GM21825 (cell line): ENCODE data around the gene ATP6V0A4.
"Not testable (repeated sequence)": the region's sequence is repeated elsewhere in the genome, so short reads cannot be mapped to it uniquely, and the experiment has no call there.

Experiments
- ATAC-seq: cut with Tn5 transposase; IDR thresholded peaks from one replicate; pipeline ENCODE4 v1.9.1; 2021; ENCODE audit warnings: mild to moderate bottlenecking, moderate library complexity; ENCODE audit not compliant: unreplicated experiment

Gene ATP6V0A4

GRCh38 chr7:138705167-138705566, 92.8 kb downstream of the ATP6V0A4 start:
- ATAC-seq, result no peak

GRCh38 chr7:138701537-138701923, 96.5 kb downstream of the ATP6V0A4 start:
- no peak for ATAC-seq

GRCh38 chr7:138700857-138701536, 97.0 kb downstream of the ATP6V0A4 start, which contains the start of gene SVOPL:
Gene SVOPL (minus strand): TSS chr7:138701362. CDS start chr7:138679045, 22,317 bp downstream.
- no peak for ATAC-seq

GRCh38 chr7:138699661-138700060, 98.3 kb downstream of the ATP6V0A4 start:
- no peak for ATAC-seq

- no peak for ATAC-seq
Observed at GRCh38 chr7:138698281-138698680, 99.7 kb downstream of the ATP6V0A4 start.

- no peak for ATAC-seq
Observed at GRCh38 chr7:138697535-138698182, 100.3 kb downstream of the ATP6V0A4 start.

GRCh38 chr7:138695776-138696175, 102.2 kb downstream of the ATP6V0A4 start:
- not testable (repeated sequence) for ATAC-seq

GRCh38 chr7:138695106-138695505, 102.9 kb downstream of the ATP6V0A4 start:
- no peak for ATAC-seq

GRCh38 chr7:138691178-138691577, 106.8 kb downstream of the ATP6V0A4 start:
- ATAC-seq, result no peak

- no peak for ATAC-seq
Observed at GRCh38 chr7:138690495-138690894, 107.5 kb downstream of the ATP6V0A4 start.

GRCh38 chr7:138688037-138688436, 110.0 kb downstream of the ATP6V0A4 start:
- ATAC-seq, result not testable (repeated sequence)

GRCh38 chr7:138684340-138684739, 113.7 kb downstream of the ATP6V0A4 start:
- no peak for ATAC-seq

- ATAC-seq, result no peak
Observed at GRCh38 chr7:138679793-138680192, 118.2 kb downstream of the ATP6V0A4 start.

- no peak for ATAC-seq
Observed at GRCh38 chr7:138670594-138670993, 127.4 kb downstream of the ATP6V0A4 start.

GRCh38 chr7:138669364-138669763, 128.6 kb downstream of the ATP6V0A4 start:
- no peak for ATAC-seq

- ATAC-seq, result no peak
Observed at GRCh38 chr7:138668946-138669345, 129.1 kb downstream of the ATP6V0A4 start.

- ATAC-seq, result no peak
Observed at GRCh38 chr7:138668229-138668596, 129.8 kb downstream of the ATP6V0A4 start.

GRCh38 chr7:138667535-138668228, 130.3 kb downstream of the ATP6V0A4 start:
- ATAC-seq, result no peak

- no peak for ATAC-seq
Observed at GRCh38 chr7:138666385-138666784, 131.6 kb downstream of the ATP6V0A4 start.

- ATAC-seq, result no peak
Observed at GRCh38 chr7:138665669-138666140, 132.3 kb downstream of the ATP6V0A4 start.

- ATAC-seq, result no peak
Observed at GRCh38 chr7:138665249-138665648, 132.7 kb downstream of the ATP6V0A4 start.
